Trophoblast cell (in vitro differentiated cells and primary cell): ENCODE results near the gene MBP.
"Not testable (repeated sequence)": the region's sequence is repeated elsewhere in the genome, so short reads cannot be mapped to it uniquely, and the experiment has no call there.

Experiments used
- DNase-seq, 2 donors: peaks; one replicate each; pipeline ENCODE4 v3.0.0-alpha.2; 2016
- H2AFZ ChIP-seq: 2 replicates; pipeline ENCODE4 v1.6.1; 2013; ENCODE audit warnings: low read length, moderate library complexity, mild to moderate bottlenecking; ENCODE audit not compliant: insufficient read depth, poor library complexity
- H2AK5ac ChIP-seq: 2 replicates; pipeline ENCODE4 v1.6.1; 2013; ENCODE audit warnings: mild to moderate bottlenecking, low read length
- H2BK120ac ChIP-seq: 2 replicates; pipeline ENCODE4 v1.6.1; 2013; ENCODE audit warnings: low read length, mild to moderate bottlenecking, moderate library complexity; ENCODE audit not compliant: insufficient read depth, poor library complexity
- H2BK12ac ChIP-seq: 2 replicates; pipeline ENCODE4 v1.6.1; 2013; ENCODE audit warnings: mild to moderate bottlenecking, low read length, moderate library complexity
- H2BK5ac ChIP-seq: 2 replicates; pipeline ENCODE4 v1.6.1; 2013; ENCODE audit warnings: low read length, low read depth, moderate library complexity, mild to moderate bottlenecking; ENCODE audit not compliant: poor library complexity
- H3K14ac ChIP-seq: 2 replicates; pipeline ENCODE4 v1.6.1; 2013; ENCODE audit warnings: mild to moderate bottlenecking, low read length
- H3K18ac ChIP-seq: 2 replicates; pipeline ENCODE4 v1.6.1; 2013; ENCODE audit warnings: mild to moderate bottlenecking, low read length
- H3K23ac ChIP-seq: 2 replicates; pipeline ENCODE4 v1.6.1; 2013; ENCODE audit warnings: low read length
- H3K27ac ChIP-seq: 2 replicates; pipeline ENCODE4 v1.5.1; 2013; ENCODE audit warnings: low read depth, mild to moderate bottlenecking, inconsistent platforms, low read length, moderate library complexity
- H3K27me3 ChIP-seq: 2 replicates; pipeline ENCODE4 v1.6.1; 2013; ENCODE audit warnings: inconsistent platforms, mild to moderate bottlenecking, low read length, moderate library complexity; ENCODE audit not compliant: insufficient read depth
- H3K36me3 ChIP-seq, 2 experiments: 1 replicate in 1 of 2; 2 replicates in 1 of 2; pipeline ENCODE4 v1.6.1; 2013; ENCODE audit warnings: low read length in 2 of 2, mild to moderate bottlenecking in 2 of 2, moderate library complexity in 1 of 2; ENCODE audit not compliant: insufficient read depth in 2 of 2, control insufficient read depth in 1 of 2
- H3K4ac ChIP-seq: 2 replicates; pipeline ENCODE4 v1.6.1; 2013; ENCODE audit warnings: low read depth, mild to moderate bottlenecking, low read length, moderate library complexity
- H3K4me1 ChIP-seq, 2 experiments: 1 replicate in 1 of 2; 2 replicates in 1 of 2; pipeline ENCODE4 v1.6.1; 2013; ENCODE audit warnings: low read length in 2 of 2, mild to moderate bottlenecking in 2 of 2, moderate library complexity in 1 of 2; ENCODE audit not compliant: insufficient read depth in 2 of 2, control insufficient read depth in 1 of 2
- H3K4me2 ChIP-seq: 2 replicates; pipeline ENCODE4 v1.6.1; 2013; ENCODE audit warnings: inconsistent platforms, mild to moderate bottlenecking, low read length, moderate library complexity
- H3K4me3 ChIP-seq: 2 replicates; pipeline ENCODE4 v1.5.1; 2013; ENCODE audit warnings: mild to moderate bottlenecking, low read depth, low read length, inconsistent platforms
- H3K79me1 ChIP-seq: one replicate; pipeline ENCODE4 v1.6.1; 2013; ENCODE audit warnings: low read length
- H3K79me2 ChIP-seq: 2 replicates; pipeline ENCODE4 v1.6.1; 2013; ENCODE audit warnings: low read length, mild to moderate bottlenecking; ENCODE audit not compliant: control insufficient read depth, insufficient read depth, poor library complexity
- H3K9ac ChIP-seq: 2 replicates; pipeline ENCODE4 v1.6.1; 2013; ENCODE audit warnings: mild to moderate bottlenecking, low read length
- H3K9me3 ChIP-seq: 2 replicates; pipeline ENCODE4 v1.6.1; 2013; ENCODE audit warnings: low read depth, mild to moderate bottlenecking, control low read depth, inconsistent platforms, low read length; ENCODE audit not compliant: insufficient read depth
- H4K12ac ChIP-seq: 2 replicates; pipeline ENCODE4 v1.6.1; 2013; ENCODE audit warnings: low read depth, mild to moderate bottlenecking, low read length, moderate library complexity
- H4K8ac ChIP-seq: 2 replicates; pipeline ENCODE4 v1.6.1; 2013; ENCODE audit warnings: low read depth, mild to moderate bottlenecking, low read length, moderate library complexity
- H4K91ac ChIP-seq: one replicate; pipeline ENCODE4 v1.6.1; 2013; ENCODE audit warnings: low read depth, mild to moderate bottlenecking, low read length, moderate library complexity
- WGBS: extraction: QIAGEN DNeasy Blood & Tissue Kit; methylation state at CpG from one replicate; pipeline ENCODE4 v1.1.7; 2013; ENCODE audit warnings: missing lambda C conversion rate; ENCODE audit not compliant: insufficient read length, insufficient coverage; ENCODE audit errors: extremely low coverage; 5-methylcytosine and 5-hydroxymethylcytosine counted together

MBP gene

DNA sequence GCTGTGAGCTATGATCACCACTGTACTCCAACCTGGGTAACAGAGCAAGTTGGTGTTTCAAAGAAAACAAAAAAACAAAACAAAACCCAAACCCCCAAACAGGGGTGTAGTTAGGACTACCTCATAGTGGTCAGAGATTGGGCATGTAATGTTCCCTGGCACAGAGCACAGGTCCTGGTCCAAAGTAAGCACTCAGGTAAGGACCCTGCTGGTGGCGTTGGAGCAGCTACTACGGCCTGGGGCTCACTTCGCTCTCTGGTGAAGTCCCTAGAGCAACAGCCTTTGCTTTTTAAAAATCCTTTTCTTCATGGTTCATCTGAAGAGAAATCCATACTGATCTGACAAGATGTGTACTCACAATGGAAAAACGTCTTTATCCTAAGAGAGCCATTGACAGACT, 179.8 kb downstream of the MBP start:
- no peaks in the 10 kb centered on the region for H3K79me1 ChIP-seq
- H3K9me3 ChIP-seq = no peaks in the 10 kb centered on the region
- H3K27me3 ChIP-seq = no peaks in the 10 kb centered on the region
- H3K27ac ChIP-seq = no peak overlapping the region
- no peak overlapping the region for H2BK5ac ChIP-seq
- H2BK12ac ChIP-seq = no peak overlapping the region
- no peak overlapping the region for H4K91ac ChIP-seq
- no peaks in the 10 kb centered on the region for H3K79me2 ChIP-seq
- peaks cover 6 to 7% of the 10 kb centered on the region in 2 experiments for H3K4me1 ChIP-seq
- H3K36me3 ChIP-seq = peaks cover 18 to 29% of the 10 kb centered on the region in 2 experiments
- H3K4me2 ChIP-seq = no peak overlapping the region
- H4K8ac ChIP-seq = no peak overlapping the region
- no peak overlapping the region for H3K9ac ChIP-seq
- H3K14ac ChIP-seq = no peak overlapping the region
- WGBS = no CpG with 5 or more reads among the region's 4 CpGs
- H2BK120ac ChIP-seq = no peak overlapping the region
- no peak overlapping the region for H3K4ac ChIP-seq
- no peak overlapping the region for H3K18ac ChIP-seq
- DNase-seq = no peak
- no peak overlapping the region for H4K12ac ChIP-seq
- no peak overlapping the region for H3K4me3 ChIP-seq
- H2AFZ ChIP-seq = no peak overlapping the region
- H2AK5ac ChIP-seq = no peak overlapping the region
- no peak overlapping the region for H3K23ac ChIP-seq

GRCh38 chr18:76951456-76952247, 180.9 kb downstream of the MBP start:
- Histone ChIP-seq H2BK5ac (no peak overlapping the region), H3K4me1 (peaks cover 6 to 7% of the 10 kb centered on the region in 2 experiments), H3K27ac (no peak overlapping the region), H3K9me3 (no peaks in the 10 kb centered on the region), H3K4ac (no peak overlapping the region), H2BK120ac (no peak overlapping the region), H3K9ac (no peak overlapping the region), H2AK5ac (no peak overlapping the region), H3K18ac (no peak overlapping the region), H3K79me1 (no peaks in the 10 kb centered on the region), H2BK12ac (no peak overlapping the region), H3K79me2 (no peaks in the 10 kb centered on the region), H3K4me2 (no peak overlapping the region), H4K12ac (no peak overlapping the region), H3K14ac (no peak overlapping the region), H2AFZ (no peak overlapping the region), H3K27me3 (no peaks in the 10 kb centered on the region), H4K91ac (no peak overlapping the region), H4K8ac (no peak overlapping the region), H3K36me3 (peaks cover 19 to 29% of the 10 kb centered on the region in 2 experiments), H3K23ac (no peak overlapping the region), H3K4me3 (no peak overlapping the region)
- no CpG with 5 or more reads among the region's 12 CpGs for WGBS
- DNase-seq = no peak

DNA sequence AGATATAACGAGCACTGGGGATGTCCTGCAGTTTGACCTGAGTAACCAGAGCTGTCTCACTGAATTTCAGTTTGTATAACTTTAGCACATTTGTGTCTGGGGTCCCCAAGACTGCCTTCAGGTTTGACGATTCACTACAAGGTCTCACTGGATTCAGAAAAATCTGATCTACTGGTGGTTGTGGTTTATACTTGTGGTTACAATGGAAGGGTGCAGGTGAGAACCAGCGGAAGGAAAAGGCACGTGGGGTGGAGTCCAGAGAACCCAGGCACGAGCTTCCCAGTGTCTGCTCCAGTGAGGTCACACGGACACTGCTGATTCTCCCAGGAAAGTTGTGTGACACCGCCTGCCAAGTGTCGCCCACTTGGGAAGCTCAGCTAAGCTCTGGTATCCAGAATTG, 184.2 kb downstream of the MBP start:
- H2AK5ac ChIP-seq = no peak overlapping the region
- no peak overlapping the region for H2BK120ac ChIP-seq
- no peak overlapping the region for H3K9ac ChIP-seq
- H3K4me3 ChIP-seq = no peak overlapping the region
- H3K18ac ChIP-seq = no peak overlapping the region
- H3K27ac ChIP-seq = no peak overlapping the region
- no peak overlapping the region for H3K4me2 ChIP-seq
- no peak overlapping the region for H4K91ac ChIP-seq
- H3K23ac ChIP-seq = no peak overlapping the region
- no CpG with 5 or more reads among the region's 8 CpGs for WGBS
- no peak overlapping the region for H3K4ac ChIP-seq
- peaks cover 6 to 7% of the 10 kb centered on the region in 2 experiments for H3K4me1 ChIP-seq
- H3K9me3 ChIP-seq = no peaks in the 10 kb centered on the region
- H4K8ac ChIP-seq = no peak overlapping the region
- no peak for DNase-seq
- H2AFZ ChIP-seq = no peak overlapping the region
- H3K79me2 ChIP-seq = no peaks in the 10 kb centered on the region
- H2BK5ac ChIP-seq = no peak overlapping the region
- H3K27me3 ChIP-seq = no peaks in the 10 kb centered on the region
- no peaks in the 10 kb centered on the region for H3K79me1 ChIP-seq
- H3K36me3 ChIP-seq = peaks cover 9 to 16% of the 10 kb centered on the region in 2 experiments
- H3K14ac ChIP-seq = no peak overlapping the region
- no peak overlapping the region for H4K12ac ChIP-seq
- H2BK12ac ChIP-seq = no peak overlapping the region

DNA sequence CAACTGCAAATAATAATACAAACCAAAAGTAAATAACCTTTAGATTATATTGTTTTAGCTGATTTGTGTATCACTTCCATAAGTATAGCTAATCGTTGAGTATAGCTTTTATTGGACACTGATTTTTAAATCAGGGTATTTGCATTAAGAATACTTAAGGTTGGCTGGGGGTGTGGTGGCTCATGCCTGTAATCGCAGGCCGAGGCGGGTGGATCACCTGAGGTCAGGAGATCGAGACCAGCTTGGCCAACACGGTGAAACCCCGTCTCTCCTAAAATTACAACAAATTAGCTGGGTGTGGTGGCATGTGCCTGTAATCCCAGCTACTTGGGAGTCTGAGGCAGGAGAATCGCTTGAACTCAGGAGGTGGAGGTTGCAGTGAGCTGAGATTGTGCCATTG, 188.2 kb downstream of the MBP start:
- no CpG with 5 or more reads among the region's 8 CpGs for WGBS
- H3K4me2 ChIP-seq, H4K91ac ChIP-seq, H2AK5ac ChIP-seq, H3K79me1 ChIP-seq, H3K27ac ChIP-seq, H3K9ac ChIP-seq, H3K4me1 ChIP-seq, H3K9me3 ChIP-seq, H2BK5ac ChIP-seq, H3K4ac ChIP-seq, H2BK12ac ChIP-seq, H4K12ac ChIP-seq, H4K8ac ChIP-seq, H3K18ac ChIP-seq, H3K4me3 ChIP-seq, H3K23ac ChIP-seq, H2BK120ac ChIP-seq, H3K27me3 ChIP-seq, H3K14ac ChIP-seq, H3K79me2 ChIP-seq, H2AFZ ChIP-seq: not testable (repeated sequence)
- H3K36me3 ChIP-seq = peaks cover 13 to 16% of the 10 kb centered on the region in 2 experiments
- DNase-seq = peak; percentile 78 to 80
